ENCODE measurements around the gene NLK.
"Not testable (repeated sequence)": the region's sequence is repeated elsewhere in the genome, so short reads cannot be mapped to it uniquely, and the experiment has no call there.

The NLK gene

GRCh38 chr17:28119046-28119445 lies 76.6 kb downstream of the NLK start:
- no peak for DNase-seq

GRCh38 chr17:28119560-28119959 lies 77.1 kb downstream of the NLK start:
- no peak for DNase-seq

- no peak for DNase-seq
These were observed 78.3 kb downstream of the NLK start for GRCh38 chr17:28120766-28121165.

GRCh38 chr17:28124962-28125361 lies 82.5 kb downstream of the NLK start:
- no peak for DNase-seq

- DNase-seq: no peak
These were observed 83.3 kb downstream of the NLK start for GRCh38 chr17:28125526-28126378.

- no peak for DNase-seq
These were observed 84.7 kb downstream of the NLK start for GRCh38 chr17:28127196-28127595.

- DNase-seq: no peak
These were observed 86.3 kb downstream of the NLK start for GRCh38 chr17:28128779-28129178.

GRCh38 chr17:28130472-28130871 lies 88.0 kb downstream of the NLK start:
- no peak for DNase-seq

- no peak for DNase-seq
These were observed 89.1 kb downstream of the NLK start for GRCh38 chr17:28131599-28131998.

GRCh38 chr17:28133562-28133970 lies 91.1 kb downstream of the NLK start:
- no peak for DNase-seq

GRCh38 chr17:28136923-28137322 lies 94.4 kb downstream of the NLK start:
- no peak for DNase-seq

GRCh38 chr17:28139822-28140221 lies 97.3 kb downstream of the NLK start:
- DNase-seq: no peak

- no peak for DNase-seq
These were observed 98.8 kb downstream of the NLK start for GRCh38 chr17:28141313-28141712.

- no peak for DNase-seq
These were observed 99.3 kb downstream of the NLK start for GRCh38 chr17:28141773-28142172.

- DNase-seq: no peak
These were observed 99.8 kb downstream of the NLK start for GRCh38 chr17:28142305-28142704.

- DNase-seq: no peak
These were observed 101.5 kb downstream of the NLK start for GRCh38 chr17:28144019-28144418.

- no peak for DNase-seq
These were observed 102.9 kb downstream of the NLK start for GRCh38 chr17:28145348-28145747.

GRCh38 chr17:28147017-28147416 lies 104.5 kb downstream of the NLK start:
- DNase-seq: no peak

GRCh38 chr17:28151001-28151400 lies 108.5 kb downstream of the NLK start:
- DNase-seq: no peak

GRCh38 chr17:28154214-28154613 lies 111.7 kb downstream of the NLK start:
- no peak for DNase-seq

GRCh38 chr17:28155405-28155804 lies 112.9 kb downstream of the NLK start:
- not testable (repeated sequence) for DNase-seq

- DNase-seq: no peak
These were observed 116.5 kb downstream of the NLK start for GRCh38 chr17:28159004-28159403.

- DNase-seq: no peak
These were observed 117.4 kb downstream of the NLK start for GRCh38 chr17:28159924-28160323.

- no peak for DNase-seq
These were observed 118.1 kb downstream of the NLK start for GRCh38 chr17:28160610-28161009.

GRCh38 chr17:28161311-28161710 lies 118.8 kb downstream of the NLK start:
- DNase-seq: no peak
